PC-9 (cell line): Measurements from ENCODE around the gene VAC14.

ENCODE experiments used
- EZH2 ChIP-seq: fragments of 200-600 bp; sonication (generic); IDR thresholded peaks from 2 replicates; pipeline ENCODE4 v1.8.0; 2017; ENCODE audit warnings: antibody characterized with exemption, low read depth
- TF ChIP-seq, protein P1 (sequence below): fragments of 200-600 bp; sonication (generic); conservative IDR thresholded peaks from 2 replicates; pipeline ENCODE4 v1.6.1; 2017; ENCODE audit warnings: mixed run types, antibody characterized with exemption, mild to moderate bottlenecking, moderate library complexity

DNA sequence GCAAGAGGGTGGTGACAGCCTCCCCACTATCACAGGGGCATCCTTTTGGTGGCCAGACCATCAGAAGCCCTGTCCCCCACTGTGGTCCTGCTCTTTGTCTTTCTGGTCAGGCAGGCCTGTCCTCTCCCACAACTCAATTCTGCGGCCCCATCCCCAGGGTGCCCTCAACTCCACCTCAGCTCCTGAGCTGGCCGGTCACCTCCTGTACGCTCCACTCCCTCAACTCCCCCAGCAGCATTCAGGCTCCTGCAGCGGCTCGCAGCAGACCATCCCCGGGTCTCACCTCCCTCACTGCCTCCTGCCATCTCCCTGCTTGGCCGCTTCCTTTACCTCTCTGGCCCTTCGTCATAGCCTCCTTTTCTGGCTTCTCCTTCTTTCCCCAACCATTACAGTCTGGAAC, 71.7 kb downstream of the VAC14 start:
- TF ChIP-seq, protein P1, sequence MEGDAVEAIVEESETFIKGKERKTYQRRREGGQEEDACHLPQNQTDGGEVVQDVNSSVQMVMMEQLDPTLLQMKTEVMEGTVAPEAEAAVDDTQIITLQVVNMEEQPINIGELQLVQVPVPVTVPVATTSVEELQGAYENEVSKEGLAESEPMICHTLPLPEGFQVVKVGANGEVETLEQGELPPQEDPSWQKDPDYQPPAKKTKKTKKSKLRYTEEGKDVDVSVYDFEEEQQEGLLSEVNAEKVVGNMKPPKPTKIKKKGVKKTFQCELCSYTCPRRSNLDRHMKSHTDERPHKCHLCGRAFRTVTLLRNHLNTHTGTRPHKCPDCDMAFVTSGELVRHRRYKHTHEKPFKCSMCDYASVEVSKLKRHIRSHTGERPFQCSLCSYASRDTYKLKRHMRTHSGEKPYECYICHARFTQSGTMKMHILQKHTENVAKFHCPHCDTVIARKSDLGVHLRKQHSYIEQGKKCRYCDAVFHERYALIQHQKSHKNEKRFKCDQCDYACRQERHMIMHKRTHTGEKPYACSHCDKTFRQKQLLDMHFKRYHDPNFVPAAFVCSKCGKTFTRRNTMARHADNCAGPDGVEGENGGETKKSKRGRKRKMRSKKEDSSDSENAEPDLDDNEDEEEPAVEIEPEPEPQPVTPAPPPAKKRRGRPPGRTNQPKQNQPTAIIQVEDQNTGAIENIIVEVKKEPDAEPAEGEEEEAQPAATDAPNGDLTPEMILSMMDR: no peak
- no peak for TF ChIP-seq EZH2
